HCT116 (cell line): ENCODE results near the gene TTBK1.

ENCODE experiments used
- ATF3 ChIP-seq: IDR thresholded peaks from 2 replicates; pipeline ENCODE4 v1.6.1; 2012
- ELF1 ChIP-seq: IDR thresholded peaks from 2 replicates; pipeline ENCODE4 v1.6.1; 2012; ENCODE audit warnings: low read depth, borderline replicate concordance
- EZH2 ChIP-seq: fragments of 200-600 bp; sonication (generic); IDR thresholded peaks from 2 replicates; pipeline ENCODE4 v1.6.1; 2017; ENCODE audit warnings: antibody characterized with exemption, mixed run types
- JUND ChIP-seq: IDR thresholded peaks from 2 replicates; pipeline ENCODE4 v1.6.1; 2012
- MAX ChIP-seq: IDR thresholded peaks from 2 replicates; pipeline ENCODE4 v1.6.1; 2012
- POLR2A ChIP-seq: IDR thresholded peaks from 2 replicates; pipeline ENCODE4 v1.7.0; 2011; ENCODE audit warnings: borderline replicate concordance; ENCODE audit not compliant: insufficient read depth, insufficient read length; ENCODE audit errors: extremely low read depth
- POLR2AphosphoS5 ChIP-seq: IDR thresholded peaks from 2 replicates; pipeline ENCODE4 v1.6.1; 2011; ENCODE audit warnings: mild to moderate bottlenecking, low read depth, low read length, moderate library complexity
- RAD21 ChIP-seq: IDR thresholded peaks from 2 replicates; pipeline ENCODE4 v1.6.1; 2012; ENCODE audit warnings: low read depth, mild to moderate bottlenecking
- REST ChIP-seq: IDR thresholded peaks from 2 replicates; pipeline ENCODE4 v1.6.1; 2012; ENCODE audit warnings: low read depth
- TCF7L2 ChIP-seq: IDR thresholded peaks from 2 replicates; pipeline ENCODE4 v1.7.0; 2011; ENCODE audit warnings: borderline replicate concordance, inconsistent platforms; ENCODE audit not compliant: insufficient read depth, insufficient read length; ENCODE audit errors: extremely low read depth
- YY1 ChIP-seq: IDR thresholded peaks from 2 replicates; pipeline ENCODE4 v1.6.1; 2011; ENCODE audit warnings: low read length, low read depth, moderate library complexity, mild to moderate bottlenecking; ENCODE audit not compliant: insufficient replicate concordance; ENCODE audit errors: extremely low read depth
- ZFX ChIP-seq: fragments of 450-650 bp; IDR thresholded peaks from 2 replicates; pipeline ENCODE4 v1.6.1; 2017
- TF ChIP-seq, protein P1 (sequence below), 3 experiments: fragments of 200-600 bp in 1 of 3; sonication (generic) in 1 of 3; IDR thresholded peaks in 2 of 3; conservative IDR thresholded peaks in 1 of 3; 2 replicates each; pipeline ENCODE4 v1.5.1; 2012 to 2017; ENCODE audit warnings: low read depth in 2 of 3, low read length in 2 of 3, antibody characterized with exemption in 1 of 3, borderline replicate concordance in 1 of 3, control low read depth in 1 of 3, mild to moderate bottlenecking in 1 of 3, mixed read lengths in 1 of 3, mixed run types in 1 of 3, moderate library complexity in 1 of 3; ENCODE audit not compliant: insufficient read depth in 1 of 3

DNA sequence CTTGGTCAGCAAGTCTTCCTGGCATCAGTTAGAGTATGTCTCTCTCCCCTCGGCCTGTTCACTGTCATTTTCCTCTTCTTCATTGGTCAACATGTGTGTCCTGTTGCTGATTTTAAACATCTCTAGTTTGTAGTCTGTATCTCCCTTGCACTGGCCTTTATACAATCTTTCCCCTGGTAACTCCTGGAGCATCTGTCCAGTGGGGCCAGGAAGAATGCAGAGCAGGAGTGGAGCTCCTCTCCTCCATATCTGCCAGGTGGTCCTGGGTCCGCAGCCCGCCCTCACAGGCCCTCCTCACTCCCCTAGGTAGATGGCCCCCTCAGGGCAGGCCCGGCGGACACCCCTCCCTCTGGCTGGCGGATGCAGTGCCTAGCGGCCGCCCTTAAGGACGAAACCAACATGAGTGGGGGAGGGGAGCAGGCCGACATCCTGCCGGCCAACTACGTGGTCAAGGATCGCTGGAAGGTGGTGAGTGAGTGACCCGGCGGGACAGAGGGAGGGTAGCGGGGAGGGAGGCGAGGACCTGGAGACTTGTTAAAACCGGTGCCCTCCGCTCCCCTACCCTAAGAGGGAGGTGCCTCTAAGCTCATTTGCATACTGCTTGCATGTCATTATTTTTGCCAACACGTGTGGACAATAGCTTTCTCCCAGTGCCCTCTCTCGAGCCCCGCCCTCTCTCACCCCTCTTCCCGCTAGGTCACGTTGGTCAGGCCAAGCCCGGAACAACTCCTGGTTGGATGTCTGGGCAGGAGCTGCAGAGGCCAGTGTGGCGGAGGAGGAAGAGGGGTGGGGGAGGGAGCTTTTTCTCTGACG is 3.2 kb downstream of the TTBK1 start:
- no peak for TF ChIP-seq YY1
- TF ChIP-seq, protein P1, sequence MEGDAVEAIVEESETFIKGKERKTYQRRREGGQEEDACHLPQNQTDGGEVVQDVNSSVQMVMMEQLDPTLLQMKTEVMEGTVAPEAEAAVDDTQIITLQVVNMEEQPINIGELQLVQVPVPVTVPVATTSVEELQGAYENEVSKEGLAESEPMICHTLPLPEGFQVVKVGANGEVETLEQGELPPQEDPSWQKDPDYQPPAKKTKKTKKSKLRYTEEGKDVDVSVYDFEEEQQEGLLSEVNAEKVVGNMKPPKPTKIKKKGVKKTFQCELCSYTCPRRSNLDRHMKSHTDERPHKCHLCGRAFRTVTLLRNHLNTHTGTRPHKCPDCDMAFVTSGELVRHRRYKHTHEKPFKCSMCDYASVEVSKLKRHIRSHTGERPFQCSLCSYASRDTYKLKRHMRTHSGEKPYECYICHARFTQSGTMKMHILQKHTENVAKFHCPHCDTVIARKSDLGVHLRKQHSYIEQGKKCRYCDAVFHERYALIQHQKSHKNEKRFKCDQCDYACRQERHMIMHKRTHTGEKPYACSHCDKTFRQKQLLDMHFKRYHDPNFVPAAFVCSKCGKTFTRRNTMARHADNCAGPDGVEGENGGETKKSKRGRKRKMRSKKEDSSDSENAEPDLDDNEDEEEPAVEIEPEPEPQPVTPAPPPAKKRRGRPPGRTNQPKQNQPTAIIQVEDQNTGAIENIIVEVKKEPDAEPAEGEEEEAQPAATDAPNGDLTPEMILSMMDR (IDR thresholded peaks at IDR 0.05 in 2 of 3, conservative IDR thresholded peaks at IDR 0.05 in 1 of 3; ENCODE audit: borderline replicate concordance in 1 of 3, insufficient read depth in 1 of 3, low read depth in 2 of 3, low read length in 2 of 3): no peak
- no peak; the same call in 1 of the 2 replicates for TF ChIP-seq MAX
- TF ChIP-seq RAD21: no peak
- no peak for TF ChIP-seq POLR2A
- no peak for TF ChIP-seq EZH2
- no peak for TF ChIP-seq TCF7L2
- no peak for TF ChIP-seq JUND
- TF ChIP-seq REST: no peak
- TF ChIP-seq ATF3: no peak
- no peak for TF ChIP-seq ZFX
- TF ChIP-seq POLR2AphosphoS5: no peak
- no peak for TF ChIP-seq ELF1
